SK-N-SH (cell line): ENCODE data around the gene TRNT1. TPM values are rescaled to one million over a fixed set of nuclear protein-coding genes. Genes with fewer than 3 reads are reported as not detected.

ENCODE experiments used
- CTCF ChIA-PET: fragments of 300-600, 350-600 bp; formaldehyde crosslinking; extraction: SDS; loops from one replicate; lab custom pipeline; 2021; lab: Yijun Ruan, JAX
- POLR2A ChIA-PET: fragments of 350-600 bp; sonication (Branson Sonifier 250); formaldehyde crosslinking; extraction: SDS; loops from one replicate; lab custom pipeline; 2020; ENCODE audit warnings: antibody characterized with exemption, inconsistent platforms; lab: Yijun Ruan, JAX
- DNase-seq: peaks from one replicate; pipeline ENCODE4 v3.0.0; 2012
- H2AFZ ChIP-seq: fragments of 200-600 bp; sonication (generic); 2 replicates; pipeline ENCODE4 v1.8.1; 2016; ENCODE audit warnings: antibody characterized with exemption, mild to moderate bottlenecking, low read depth
- H3F3A ChIP-seq: fragments of 200-600 bp; sonication (generic); replicated peaks from 2 replicates; pipeline ENCODE3; 2016; ENCODE audit warnings: antibody characterized with exemption, mild to moderate bottlenecking; ENCODE audit not compliant: insufficient read depth
- H3K27ac ChIP-seq, 2 experiments: fragments of 200-500 bp in 1 of 2; fragments of 200-600 bp in 1 of 2; sonication (Bioruptor generic) in 1 of 2; sonication (generic), shearing (Covaris generic) in 1 of 2; 2 replicates each; pipeline versions ENCODE4 v1.5.1 to v1.6.1; 2014 to 2016; ENCODE audit warnings: low read depth in 2 of 2, inconsistent platforms in 1 of 2, low read length in 1 of 2, mild to moderate bottlenecking in 1 of 2, mixed read lengths in 1 of 2
- H3K27me3 ChIP-seq: fragments of 200-600 bp; sonication (generic), shearing (Covaris generic); 2 replicates; pipeline ENCODE4 v1.6.1; 2016; ENCODE audit warnings: mixed run types; ENCODE audit not compliant: insufficient read depth
- H3K36me3 ChIP-seq, 2 experiments: fragments of 200-500 bp in 1 of 2; fragments of 200-600 bp in 1 of 2; sonication (Bioruptor generic) in 1 of 2; sonication (generic) in 1 of 2; replicated peaks in 1 of 2; 2 replicates each; pipeline versions ENCODE3 to v1.5.1; 2014 to 2016; ENCODE audit warnings: low read length in 1 of 2, mild to moderate bottlenecking in 1 of 2; ENCODE audit not compliant: insufficient read depth in 2 of 2, control insufficient read depth in 1 of 2
- H3K4me1 ChIP-seq, 2 experiments: fragments of 200-500 bp in 1 of 2; fragments of 200-600 bp in 1 of 2; sonication (Bioruptor generic) in 1 of 2; sonication (generic), shearing (Covaris generic) in 1 of 2; 2 replicates each; pipeline versions ENCODE4 v1.5.1 to v1.6.1; 2014 to 2016; ENCODE audit warnings: low read depth in 1 of 2, low read length in 1 of 2, mixed run types in 1 of 2; ENCODE audit not compliant: insufficient read depth in 2 of 2, control insufficient read depth in 1 of 2
- H3K4me2 ChIP-seq: fragments of 200-600 bp; sonication (generic), shearing (Covaris generic); 2 replicates; pipeline ENCODE4 v1.6.1; 2017; ENCODE audit warnings: mixed run types
- H3K4me3 ChIP-seq, 2 experiments: fragments of 200-500 bp in 1 of 2; fragments of 200-600 bp in 1 of 2; sonication (Bioruptor generic) in 1 of 2; sonication (generic), shearing (Covaris generic) in 1 of 2; 2 replicates each; pipeline versions ENCODE4 v1.5.1 to v1.8.1; 2014 to 2016; ENCODE audit warnings: low read depth in 2 of 2, inconsistent platforms in 1 of 2, low read length in 1 of 2, mild to moderate bottlenecking in 1 of 2, mixed read lengths in 1 of 2, moderate library complexity in 1 of 2
- H3K79me2 ChIP-seq: fragments of 200-600 bp; sonication (generic); 2 replicates; pipeline ENCODE4 v1.8.1; 2017; ENCODE audit warnings: mild to moderate bottlenecking; ENCODE audit not compliant: insufficient read depth
- H3K9ac ChIP-seq: fragments of 200-600 bp; sonication (generic); 2 replicates; pipeline ENCODE4 v1.6.1; 2017; ENCODE audit warnings: mixed run types
- H3K9me2 ChIP-seq: fragments of 200-600 bp; sonication (generic); 2 replicates; pipeline ENCODE4 v1.6.1; 2017; ENCODE audit warnings: mixed run types
- H3K9me3 ChIP-seq: fragments of 200-600 bp; sonication (generic); 2 replicates; pipeline ENCODE4 v1.6.1; 2017; ENCODE audit warnings: mixed run types, mild to moderate bottlenecking, moderate library complexity
- H4K20me1 ChIP-seq: fragments of 200-600 bp; sonication (generic); 2 replicates; pipeline ENCODE4 v1.6.1; 2017; ENCODE audit warnings: mild to moderate bottlenecking, mixed run types; ENCODE audit not compliant: insufficient read depth
- CHD2 ChIP-seq: fragments of 150-350 bp; IDR thresholded peaks from 2 replicates; pipeline ENCODE4 v1.6.1; 2018; ENCODE audit warnings: low read length; ENCODE audit not compliant: partially characterized antibody
- ELF1 ChIP-seq: IDR thresholded peaks from 2 replicates; pipeline ENCODE4 v1.4.0; 2012
- FOXJ3 ChIP-seq: sonication (generic); formaldehyde crosslinking; IDR thresholded peaks from 2 replicates; pipeline ENCODE4 v1.5.1; 2020; ENCODE audit warnings: mild to moderate bottlenecking, missing genetic modification reagents
- GATA2 ChIP-seq: sonication (generic); formaldehyde crosslinking; IDR thresholded peaks from 2 replicates; pipeline ENCODE4 v1.5.0; 2020; ENCODE audit warnings: mild to moderate bottlenecking, missing genetic modification reagents
- JUND ChIP-seq: IDR thresholded peaks from 2 replicates; pipeline ENCODE4 v1.4.0; 2012
- MAX ChIP-seq: IDR thresholded peaks from 2 replicates; pipeline ENCODE4 v1.4.0; 2012; ENCODE audit warnings: low read depth
- MEF2A ChIP-seq: IDR thresholded peaks from 2 replicates; pipeline ENCODE4 v1.4.0; 2012; ENCODE audit warnings: low read depth, borderline replicate concordance
- NRF1 ChIP-seq: IDR thresholded peaks from 2 replicates; pipeline ENCODE4 v1.6.1; 2012; ENCODE audit warnings: low read depth, mild to moderate bottlenecking, low read length
- PBX3 ChIP-seq: IDR thresholded peaks from 2 replicates; pipeline ENCODE4; 2012
- POLR2AphosphoS5 ChIP-seq: IDR thresholded peaks from 2 replicates; pipeline ENCODE4 v1.6.1; 2012; ENCODE audit warnings: low read depth, low read length
- RAD21 ChIP-seq: IDR thresholded peaks from 2 replicates; pipeline ENCODE4 v1.6.1; 2012; ENCODE audit warnings: mild to moderate bottlenecking, low read length
- RCOR1 ChIP-seq: fragments of 150-350 bp; IDR thresholded peaks from 2 replicates; pipeline ENCODE4 v1.6.1; 2017; ENCODE audit warnings: antibody characterized with exemption, low read length
- RXRA ChIP-seq: IDR thresholded peaks from 2 replicates; pipeline ENCODE4 v1.4.0; 2012; ENCODE audit warnings: low read depth, mild to moderate bottlenecking, borderline replicate concordance
- SMC3 ChIP-seq: IDR thresholded peaks from 2 replicates; pipeline ENCODE4 v1.6.1; 2012; ENCODE audit warnings: low read depth, low read length, improper control_type of control experiment
- TAF1 ChIP-seq: IDR thresholded peaks from 2 replicates; pipeline ENCODE4 v1.6.1; 2012; ENCODE audit warnings: low read depth, mild to moderate bottlenecking, low read length, moderate library complexity, borderline replicate concordance
- TCF12 ChIP-seq: IDR thresholded peaks from 2 replicates; pipeline ENCODE4 v1.4.0; 2012
- TEAD4 ChIP-seq: IDR thresholded peaks from 2 replicates; pipeline ENCODE4 v1.4.0; 2012; ENCODE audit warnings: mild to moderate bottlenecking, borderline replicate concordance; ENCODE audit not compliant: insufficient read depth
- YY1 ChIP-seq: IDR thresholded peaks from 2 replicates; pipeline ENCODE4 v1.4.0; 2012; ENCODE audit warnings: low read depth, mild to moderate bottlenecking
- ZBTB33 ChIP-seq: IDR thresholded peaks from 2 replicates; pipeline ENCODE4 v1.4.0; 2012; ENCODE audit warnings: low read depth, borderline replicate concordance
- WGBS: methylation state at CpG from one replicate; pipeline ENCODE4 v1.1.6; 2017; ENCODE audit warnings: low lambda C conversion rate; 5-methylcytosine and 5-hydroxymethylcytosine counted together
- polyA plus RNA-seq, 3 experiments: library from polyadenylated mRNA; depleted of rRNA; stranded (reverse); fragments of >200 nt; gene quantifications; 2 replicates each; pipeline ENCODE4 v1.2.3, GENCODE V29; 2012

TRNT1 gene
- polyA plus RNA-seq, 1 of the 3 experiments (the other 2 are of a cell fraction), result 7.4 TPM

- no peak overlapping the region for H3K4me3 ChIP-seq
- peaks cover 26% of the 10 kb centered on the region for H3K79me2 ChIP-seq
- TF ChIP-seq TAF1 (no peak), NRF1 (no peak), POLR2AphosphoS5 (no peak), TEAD4 (no peak), PBX3 (no peak), ELF1 (no peak), MAX (no peak), SMC3 (no peak), RXRA (no peak), FOXJ3 (CRISPR knock-in tag) (no peak), YY1 (no peak), ZBTB33 (no peak), RAD21 (no peak), TCF12 (no peak), JUND (no peak), CHD2 (no peak)
- TF ChIP-seq, all 33 proteins: peak for 0
- ChIA-PET POLR2A (no interaction called here), CTCF (interaction anchor here (0.9 kb wide), 1 partner anchor 26 kb away, joined by 3 read pairs; no protein-coding TSS in a partner anchor)
- Histone ChIP-seq H4K20me1 (no peaks in the 10 kb centered on the region; the same call in 1 of the 2 replicates), H2AFZ (no peak overlapping the region), H3K4me1 (no peaks in the 10 kb centered on the region; a peak in 1 of 4 replicates), H3K27me3 (no peaks in the 10 kb centered on the region), H3K27ac (no peak overlapping the region), H3K4me2 (no peak overlapping the region), H3K9me2 (no peaks in the 10 kb centered on the region), H3K9ac (no peak overlapping the region), H3K9me3 (no peaks in the 10 kb centered on the region), H3K36me3 (peaks cover 52 to 67% of the 10 kb centered on the region in 2 experiments), H3F3A (no peaks in the 10 kb centered on the region)
- DNase-seq, result no peak
- 97% methylated on average over 1 of the region's 1 CpG for WGBS
These were observed 45.9 kb downstream of the TRNT1 start for GRCh38 chr3:3172627-3173026.

- Histone ChIP-seq H3K36me3 (peaks cover 21 to 25% of the 10 kb centered on the region in 2 experiments), H3K27me3 (no peaks in the 10 kb centered on the region), H3K27ac (no peak overlapping the region), H3K9ac (peak overlapping the region; percentile 85; the same call in 1 of the 2 replicates), H3K79me2 (peaks cover 44% of the 10 kb centered on the region), H3K4me3 (peak overlapping the region in 1 of 2 experiments; percentile 92; a peak in 1 of 4 replicates), H3K9me3 (no peaks in the 10 kb centered on the region), H3F3A (peaks cover 4% of the 10 kb centered on the region), H3K9me2 (no peaks in the 10 kb centered on the region), H3K4me2 (peak overlapping the region; percentile 81), H3K4me1 (peaks cover 6 to 8% of the 10 kb centered on the region in 2 experiments; a peak in 2 of 4 replicates), H2AFZ (no peak overlapping the region), H4K20me1 (no peaks in the 10 kb centered on the region; the same call in 1 of the 2 replicates)
- TF ChIP-seq POLR2AphosphoS5 (no peak), MEF2A (no peak), JUND (no peak), RCOR1 (no peak), GATA2 (CRISPR knock-in tag) (no peak)
- POLR2A ChIA-PET, result no interaction called here
- 69% methylated on average over 10 of the region's 10 CpGs for WGBS
- CTCF ChIA-PET, result no interaction called here
- DNase-seq, result no peak
These were observed 51.2 kb downstream of the TRNT1 start for GRCh38 chr3:3177861-3178497.
